ENCODE results near the gene OST4. TPM values are rescaled to one million over a fixed set of nuclear protein-coding genes. Genes with fewer than 3 reads are reported as not detected.

OST4 gene
- polyA plus RNA-seq, 3 donors, result 209 to 635 (median 615) TPM

GRCh38 chr2:27086724-27087593 is 15.5 kb upstream of the OST4 start, which contains the start of gene KHK:
TSS of gene KHK (plus strand) at chr2:27086772. CDS start at chr2:27087260, 488 bp downstream.
- Mint-ChIP-seq H3K9me3 (no peaks in the 10 kb centered on the region), H3K27ac (peak within 1 kb of the TSS; percentile 31 to 88 (median 85)), H3K4me3 (peak within 1 kb of the TSS; percentile 85 to 92), H3K4me1 (peaks cover 23% of the 10 kb centered on the region), H3K36me3 (peaks cover 0 to 3% of the 10 kb centered on the region in 2 donors), H3K27me3 (ENCODE audit: low read depth in 3 of 3) (peaks cover 0 to 7% (median 5%) of the 10 kb centered on the region in 3 donors)
- DNase-seq, result no peak
- peak within 1 kb of the TSS; percentile 60 to 77 (median 71) for H3K4me3 ChIP-seq (replicated peaks in 1 of 3; ENCODE audit: low read depth in 2 of 3, low read length in 3 of 3)
- H2AFZ ChIP-seq (ENCODE audit: insufficient read depth, low read depth, low read length, poor library complexity, severe bottlenecking), result peak within 1 kb of the TSS; percentile 94
- peaks cover 27 to 34% of the 10 kb centered on the region in 2 donors for H3K4me1 ChIP-seq (ENCODE audit: control insufficient read depth in 1 of 2, insufficient read depth in 2 of 2, low read length in 2 of 2)
- intact Hi-C loops (cut with micrococcal nuclease), result loop anchor here (5.0 kb wide), 2 partner anchors 35 to 125 kb away; partner anchors contain the start of genes AGBL5 (in 2 of the 2), ATRAID (in 1 of the 2) and SLC5A6 (in 1 of the 2)
- no peaks in the 10 kb centered on the region for H3K79me2 ChIP-seq (ENCODE audit: insufficient read depth, low read length)
- TF ChIP-seq, protein P1, sequence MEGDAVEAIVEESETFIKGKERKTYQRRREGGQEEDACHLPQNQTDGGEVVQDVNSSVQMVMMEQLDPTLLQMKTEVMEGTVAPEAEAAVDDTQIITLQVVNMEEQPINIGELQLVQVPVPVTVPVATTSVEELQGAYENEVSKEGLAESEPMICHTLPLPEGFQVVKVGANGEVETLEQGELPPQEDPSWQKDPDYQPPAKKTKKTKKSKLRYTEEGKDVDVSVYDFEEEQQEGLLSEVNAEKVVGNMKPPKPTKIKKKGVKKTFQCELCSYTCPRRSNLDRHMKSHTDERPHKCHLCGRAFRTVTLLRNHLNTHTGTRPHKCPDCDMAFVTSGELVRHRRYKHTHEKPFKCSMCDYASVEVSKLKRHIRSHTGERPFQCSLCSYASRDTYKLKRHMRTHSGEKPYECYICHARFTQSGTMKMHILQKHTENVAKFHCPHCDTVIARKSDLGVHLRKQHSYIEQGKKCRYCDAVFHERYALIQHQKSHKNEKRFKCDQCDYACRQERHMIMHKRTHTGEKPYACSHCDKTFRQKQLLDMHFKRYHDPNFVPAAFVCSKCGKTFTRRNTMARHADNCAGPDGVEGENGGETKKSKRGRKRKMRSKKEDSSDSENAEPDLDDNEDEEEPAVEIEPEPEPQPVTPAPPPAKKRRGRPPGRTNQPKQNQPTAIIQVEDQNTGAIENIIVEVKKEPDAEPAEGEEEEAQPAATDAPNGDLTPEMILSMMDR (IDR thresholded peaks at IDR 0.05), result peak; percentile 58
- peak within 1 kb of the TSS; percentile 91 for H3K4me2 ChIP-seq (replicated peaks; ENCODE audit: extremely low read depth, low read length, poor library complexity, severe bottlenecking)
- no peaks in the 10 kb centered on the region for H3K9me3 ChIP-seq (replicated peaks in 1 of 2; ENCODE audit: control insufficient read depth in 1 of 2, insufficient read depth in 1 of 2, low read length in 2 of 2)
- H3K27me3 ChIP-seq (ENCODE audit: control insufficient read depth in 2 of 2, insufficient read depth in 2 of 2, low read length in 2 of 2), result no peaks in the 10 kb centered on the region
- 12% methylated on average over 54 of the region's 54 CpGs for WGBS (ENCODE audit: insufficient coverage)
- H3K9ac ChIP-seq (ENCODE audit: insufficient read depth, low read length, poor library complexity, severe bottlenecking), result peak within 1 kb of the TSS; percentile 74
- H3K27ac ChIP-seq (ENCODE audit: low read depth in 1 of 2, low read length in 2 of 2), result peak within 1 kb of the TSS; percentile 70 to 84
- no peaks in the 10 kb centered on the region for H4K20me1 ChIP-seq (ENCODE audit: insufficient read depth, low read length)
- no peaks in the 10 kb centered on the region for H3K36me3 ChIP-seq (replicated peaks in 1 of 2; ENCODE audit: control insufficient read depth in 1 of 2, insufficient read depth in 2 of 2, low read length in 2 of 2)

- intact Hi-C loops (cut with micrococcal nuclease), result loop anchor here (5.0 kb wide), 2 partner anchors 34 to 126 kb away; partner anchors contain the start of genes AGBL5 (in 2 of the 2), ATRAID (in 1 of the 2) and SLC5A6 (in 1 of the 2)
- Histone ChIP-seq H3K9ac (ENCODE audit: insufficient read depth, low read length, poor library complexity, severe bottlenecking) (peak overlapping the region; percentile 74), H3K4me3 (replicated peaks in 1 of 3; ENCODE audit: low read depth in 2 of 3, low read length in 3 of 3) (peak overlapping the region; percentile 56 to 77 (median 71)), H3K27ac (ENCODE audit: low read depth in 1 of 2, low read length in 2 of 2) (peak overlapping the region; percentile 70 to 84), H3K4me1 (ENCODE audit: control insufficient read depth in 1 of 2, insufficient read depth in 2 of 2, low read length in 2 of 2) (peaks cover 34 to 41% of the 10 kb centered on the region in 2 donors), H4K20me1 (ENCODE audit: insufficient read depth, low read length) (no peaks in the 10 kb centered on the region), H3K4me2 (replicated peaks; ENCODE audit: extremely low read depth, low read length, poor library complexity, severe bottlenecking) (peak overlapping the region; percentile 91), H3K9me3 (replicated peaks in 1 of 2; ENCODE audit: control insufficient read depth in 1 of 2, insufficient read depth in 1 of 2, low read length in 2 of 2) (no peaks in the 10 kb centered on the region), H3K79me2 (ENCODE audit: insufficient read depth, low read length) (no peaks in the 10 kb centered on the region), H3K36me3 (replicated peaks in 1 of 2; ENCODE audit: control insufficient read depth in 1 of 2, insufficient read depth in 2 of 2, low read length in 2 of 2) (no peaks in the 10 kb centered on the region), H2AFZ (ENCODE audit: insufficient read depth, low read depth, low read length, poor library complexity, severe bottlenecking) (peak overlapping the region; percentile 94), H3K27me3 (ENCODE audit: control insufficient read depth in 2 of 2, insufficient read depth in 2 of 2, low read length in 2 of 2) (no peaks in the 10 kb centered on the region)
- H3K27me3 Mint-ChIP-seq (ENCODE audit: low read depth in 3 of 3), result peaks cover 0 to 7% (median 5%) of the 10 kb centered on the region in 3 donors
- H3K4me1 Mint-ChIP-seq, result peaks cover 31% of the 10 kb centered on the region
- no peaks in the 10 kb centered on the region for H3K36me3 Mint-ChIP-seq
- peak overlapping the region; percentile 31 to 88 (median 85) for H3K27ac Mint-ChIP-seq
- no peaks in the 10 kb centered on the region for H3K9me3 Mint-ChIP-seq
- under 1% methylated on average over 81 of the region's 81 CpGs for WGBS (ENCODE audit: insufficient coverage)
- H3K4me3 Mint-ChIP-seq, result peak overlapping the region; percentile 85 to 86
- DNase-seq, result peak; percentile 92 to 94 (median 93)
- TF ChIP-seq, protein P1 (IDR thresholded peaks at IDR 0.05), result peak; percentile 92
Observed at GRCh38 chr2:27086090-27086723, 14.8 kb upstream of the OST4 start.

Data from CD14-positive monocyte (primary cell).